Neural cell (in vitro differentiated cells): ENCODE measurements around the gene DPP10.

ENCODE experiments used
- EZH2 ChIP-seq: fragments of 200-600, 300-800 bp; shearing (Covaris generic), sonication (generic); IDR thresholded peaks from 2 replicates; pipeline ENCODE4 v1.6.1; 2014; ENCODE audit warnings: antibody characterized with exemption, low read length, borderline replicate concordance, mild to moderate bottlenecking; ENCODE audit not compliant: insufficient read depth, poor library complexity, severe bottlenecking
- RAD21 ChIP-seq: fragments of 450-650 bp; conservative IDR thresholded peaks from 2 replicates; pipeline ENCODE4 v1.6.1; 2014; ENCODE audit warnings: antibody characterized with exemption, mild to moderate bottlenecking, moderate library complexity
- TF ChIP-seq, protein P1 (sequence below): fragments of 450-650 bp; IDR thresholded peaks from 2 replicates; pipeline ENCODE4 v1.5.1; 2014; ENCODE audit warnings: antibody characterized with exemption, mild to moderate bottlenecking, moderate library complexity; ENCODE audit not compliant: poor library complexity, severe bottlenecking
- TF ChIP-seq, protein P2 (sequence below): IDR thresholded peaks from 2 replicates; pipeline ENCODE4 v1.6.1; 2012; ENCODE audit warnings: borderline replicate concordance

DNA sequence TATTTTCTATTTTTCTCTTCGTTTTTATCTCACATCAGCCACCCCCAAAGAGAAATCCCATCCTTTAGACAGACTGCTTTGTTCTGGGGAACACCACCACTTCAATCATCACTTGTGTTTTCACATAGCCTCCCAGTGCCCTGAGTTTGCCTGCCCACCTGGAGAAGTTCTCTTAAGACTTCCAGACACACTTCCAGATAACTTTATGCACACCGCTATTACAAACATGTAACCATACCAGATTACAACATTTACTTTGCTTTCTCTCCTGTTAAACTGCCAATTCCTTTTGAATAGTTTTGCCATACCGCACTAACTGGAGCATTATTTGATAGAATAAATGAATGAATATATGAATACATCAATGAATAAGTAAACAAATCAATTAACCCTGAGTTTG is 1353.6 kb downstream of the DPP10 start:
- TF ChIP-seq, protein P1, sequence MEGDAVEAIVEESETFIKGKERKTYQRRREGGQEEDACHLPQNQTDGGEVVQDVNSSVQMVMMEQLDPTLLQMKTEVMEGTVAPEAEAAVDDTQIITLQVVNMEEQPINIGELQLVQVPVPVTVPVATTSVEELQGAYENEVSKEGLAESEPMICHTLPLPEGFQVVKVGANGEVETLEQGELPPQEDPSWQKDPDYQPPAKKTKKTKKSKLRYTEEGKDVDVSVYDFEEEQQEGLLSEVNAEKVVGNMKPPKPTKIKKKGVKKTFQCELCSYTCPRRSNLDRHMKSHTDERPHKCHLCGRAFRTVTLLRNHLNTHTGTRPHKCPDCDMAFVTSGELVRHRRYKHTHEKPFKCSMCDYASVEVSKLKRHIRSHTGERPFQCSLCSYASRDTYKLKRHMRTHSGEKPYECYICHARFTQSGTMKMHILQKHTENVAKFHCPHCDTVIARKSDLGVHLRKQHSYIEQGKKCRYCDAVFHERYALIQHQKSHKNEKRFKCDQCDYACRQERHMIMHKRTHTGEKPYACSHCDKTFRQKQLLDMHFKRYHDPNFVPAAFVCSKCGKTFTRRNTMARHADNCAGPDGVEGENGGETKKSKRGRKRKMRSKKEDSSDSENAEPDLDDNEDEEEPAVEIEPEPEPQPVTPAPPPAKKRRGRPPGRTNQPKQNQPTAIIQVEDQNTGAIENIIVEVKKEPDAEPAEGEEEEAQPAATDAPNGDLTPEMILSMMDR = no peak
- no peak for TF ChIP-seq EZH2
- TF ChIP-seq, protein P2, sequence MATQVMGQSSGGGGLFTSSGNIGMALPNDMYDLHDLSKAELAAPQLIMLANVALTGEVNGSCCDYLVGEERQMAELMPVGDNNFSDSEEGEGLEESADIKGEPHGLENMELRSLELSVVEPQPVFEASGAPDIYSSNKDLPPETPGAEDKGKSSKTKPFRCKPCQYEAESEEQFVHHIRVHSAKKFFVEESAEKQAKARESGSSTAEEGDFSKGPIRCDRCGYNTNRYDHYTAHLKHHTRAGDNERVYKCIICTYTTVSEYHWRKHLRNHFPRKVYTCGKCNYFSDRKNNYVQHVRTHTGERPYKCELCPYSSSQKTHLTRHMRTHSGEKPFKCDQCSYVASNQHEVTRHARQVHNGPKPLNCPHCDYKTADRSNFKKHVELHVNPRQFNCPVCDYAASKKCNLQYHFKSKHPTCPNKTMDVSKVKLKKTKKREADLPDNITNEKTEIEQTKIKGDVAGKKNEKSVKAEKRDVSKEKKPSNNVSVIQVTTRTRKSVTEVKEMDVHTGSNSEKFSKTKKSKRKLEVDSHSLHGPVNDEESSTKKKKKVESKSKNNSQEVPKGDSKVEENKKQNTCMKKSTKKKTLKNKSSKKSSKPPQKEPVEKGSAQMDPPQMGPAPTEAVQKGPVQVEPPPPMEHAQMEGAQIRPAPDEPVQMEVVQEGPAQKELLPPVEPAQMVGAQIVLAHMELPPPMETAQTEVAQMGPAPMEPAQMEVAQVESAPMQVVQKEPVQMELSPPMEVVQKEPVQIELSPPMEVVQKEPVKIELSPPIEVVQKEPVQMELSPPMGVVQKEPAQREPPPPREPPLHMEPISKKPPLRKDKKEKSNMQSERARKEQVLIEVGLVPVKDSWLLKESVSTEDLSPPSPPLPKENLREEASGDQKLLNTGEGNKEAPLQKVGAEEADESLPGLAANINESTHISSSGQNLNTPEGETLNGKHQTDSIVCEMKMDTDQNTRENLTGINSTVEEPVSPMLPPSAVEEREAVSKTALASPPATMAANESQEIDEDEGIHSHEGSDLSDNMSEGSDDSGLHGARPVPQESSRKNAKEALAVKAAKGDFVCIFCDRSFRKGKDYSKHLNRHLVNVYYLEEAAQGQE = no peak
- no peak for TF ChIP-seq RAD21
